HG03439 (cell line): ENCODE data around the gene ATP5F1A.

Experiments used
- ATAC-seq: cut with Tn5 transposase; IDR thresholded peaks from one replicate; pipeline ENCODE4 v1.9.1; 2021; ENCODE audit warnings: mild to moderate bottlenecking, moderate library complexity; ENCODE audit not compliant: unreplicated experiment

The ATP5F1A gene

DNA sequence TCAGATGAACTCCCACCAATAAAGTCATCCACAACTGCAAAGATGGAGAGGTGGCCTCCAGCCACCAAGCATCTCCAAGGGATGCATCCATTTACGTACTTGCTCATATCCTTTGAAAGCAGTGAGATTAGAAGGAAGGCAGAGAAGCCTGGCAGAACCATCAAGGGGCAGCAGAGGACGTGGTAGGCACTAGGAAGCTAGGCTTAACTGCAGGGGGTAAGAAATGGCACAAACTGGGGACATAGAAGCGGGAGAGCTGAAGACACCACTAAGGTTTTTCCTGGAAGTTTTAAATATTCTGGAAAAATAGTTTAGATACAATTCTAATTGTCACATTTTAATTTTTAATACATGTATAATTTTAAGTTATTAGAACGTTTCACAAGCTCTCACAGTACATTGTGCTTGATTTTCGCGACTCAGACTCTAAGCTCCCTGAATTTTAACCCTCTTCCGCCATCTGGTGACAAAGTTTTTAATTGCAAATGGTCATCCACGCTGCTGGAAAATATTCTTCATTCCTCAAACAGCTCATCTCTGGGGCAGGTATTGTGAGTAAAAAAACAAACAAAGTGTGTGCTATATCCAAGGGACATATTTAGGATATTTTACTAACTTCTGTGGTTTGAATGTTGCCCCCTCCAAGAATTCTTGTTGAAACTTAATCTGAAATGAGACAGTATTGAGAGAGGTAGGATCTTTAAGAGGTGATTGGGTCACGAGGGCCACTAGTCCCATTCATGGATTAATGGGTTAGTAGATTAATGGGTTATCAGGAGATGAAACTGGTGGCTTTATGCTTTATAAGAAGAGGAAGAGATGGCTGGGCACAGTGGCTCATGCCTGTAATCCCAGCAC lies 24.4 kb downstream of the ATP5F1A start:
- no peak for ATAC-seq

GRCh38 chr18:46072959-46073358 lies 25.1 kb downstream of the ATP5F1A start:
- ATAC-seq, result no peak

DNA sequence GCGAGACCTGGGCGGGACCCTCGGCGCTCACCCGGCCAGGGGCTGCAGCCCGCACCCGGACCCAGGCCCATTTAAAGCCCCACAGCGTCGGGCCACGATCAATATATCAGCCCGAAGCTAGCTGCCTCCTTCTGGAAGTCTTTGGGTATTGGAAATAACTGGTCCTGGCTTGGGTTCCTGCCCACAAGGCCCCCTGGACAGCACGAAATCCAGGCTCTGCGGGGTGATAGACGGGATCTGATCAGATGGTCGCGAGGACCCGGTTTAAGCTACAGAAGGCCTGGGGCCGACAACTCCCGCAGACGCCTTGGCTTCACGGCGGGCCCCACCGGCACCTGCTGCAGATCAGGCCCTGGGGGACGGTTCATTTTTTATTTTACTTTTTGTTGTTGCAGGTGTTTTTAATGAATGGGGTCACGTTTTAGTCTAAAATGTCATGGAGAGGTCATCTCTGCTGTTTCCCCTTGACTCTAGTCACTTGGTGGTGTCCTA lies 25.7 kb downstream of the ATP5F1A start:
- no peak for ATAC-seq

- no peak for ATAC-seq
These were observed 26.3 kb downstream of the ATP5F1A start, which contains the start of gene PSTPIP2 for GRCh38 chr18:46071653-46072375. TSS of gene PSTPIP2 (minus strand) at chr18:46072260. CDS start at chr18:46072188, 72 bp downstream.

DNA sequence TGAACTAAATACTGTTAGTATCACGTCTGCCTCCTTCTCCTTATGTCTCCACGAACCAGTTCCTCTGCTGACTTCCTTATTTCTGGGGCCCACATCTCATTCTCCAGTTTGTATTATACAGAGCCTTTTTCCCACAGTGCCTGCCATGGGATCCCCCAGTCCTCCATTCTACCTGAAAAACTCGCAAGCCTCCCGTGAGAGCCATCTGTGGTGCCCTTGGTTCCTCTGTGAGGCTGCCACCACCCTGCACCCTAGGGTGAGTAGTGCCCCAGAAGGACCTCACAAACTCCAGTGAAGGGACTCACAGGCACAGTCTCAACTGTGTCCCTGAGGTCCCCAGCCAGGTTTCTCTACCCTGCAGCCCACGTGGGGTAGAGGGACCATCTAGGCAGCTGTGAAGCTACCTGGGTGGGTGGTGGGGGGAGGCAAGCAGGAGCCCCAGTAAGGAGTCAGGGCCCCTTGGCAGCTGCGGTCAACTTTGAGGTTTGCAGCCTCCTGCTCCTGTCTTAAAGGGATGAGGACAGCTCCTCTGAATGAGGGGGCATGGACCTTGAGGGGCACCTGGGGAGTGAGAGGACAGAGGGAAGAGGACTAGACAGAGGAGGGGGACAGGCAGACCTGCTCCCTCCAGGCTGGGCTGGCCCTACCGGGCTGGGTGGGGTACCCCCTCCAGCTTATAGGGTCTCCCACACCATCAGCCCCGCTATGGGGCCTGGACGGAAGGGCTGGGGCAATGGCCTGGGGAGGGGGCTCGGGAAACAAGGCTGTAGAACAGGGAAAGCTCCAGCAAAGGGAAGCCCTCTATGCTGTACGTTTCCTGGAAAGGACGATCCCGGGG lies 27.1 kb downstream of the ATP5F1A start:
- no peak for ATAC-seq

- no peak for ATAC-seq
These were observed 27.9 kb downstream of the ATP5F1A start for GRCh38 chr18:46070232-46070631.

DNA sequence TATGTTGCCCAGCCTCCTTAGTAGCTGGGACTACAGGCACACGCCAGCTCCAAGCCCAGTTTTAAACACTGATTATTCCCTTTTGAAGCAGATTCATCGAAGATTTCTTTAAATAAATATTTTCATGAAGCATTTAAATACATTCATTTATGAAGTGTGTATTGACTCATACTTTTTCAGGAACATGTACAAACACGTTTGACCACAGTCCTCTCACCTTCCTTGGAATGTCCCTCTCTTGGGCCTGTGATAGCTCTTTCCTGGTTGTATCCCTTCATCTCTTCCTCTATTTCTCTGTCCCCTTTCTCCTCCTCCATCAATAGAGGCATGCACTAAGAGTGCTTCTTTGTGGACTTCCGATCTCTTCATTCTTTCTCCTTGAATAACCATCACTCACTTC lies 28.6 kb downstream of the ATP5F1A start:
- no peak for ATAC-seq

- ATAC-seq, result no peak
These were observed 29.3 kb downstream of the ATP5F1A start for GRCh38 chr18:46068763-46069162.

DNA sequence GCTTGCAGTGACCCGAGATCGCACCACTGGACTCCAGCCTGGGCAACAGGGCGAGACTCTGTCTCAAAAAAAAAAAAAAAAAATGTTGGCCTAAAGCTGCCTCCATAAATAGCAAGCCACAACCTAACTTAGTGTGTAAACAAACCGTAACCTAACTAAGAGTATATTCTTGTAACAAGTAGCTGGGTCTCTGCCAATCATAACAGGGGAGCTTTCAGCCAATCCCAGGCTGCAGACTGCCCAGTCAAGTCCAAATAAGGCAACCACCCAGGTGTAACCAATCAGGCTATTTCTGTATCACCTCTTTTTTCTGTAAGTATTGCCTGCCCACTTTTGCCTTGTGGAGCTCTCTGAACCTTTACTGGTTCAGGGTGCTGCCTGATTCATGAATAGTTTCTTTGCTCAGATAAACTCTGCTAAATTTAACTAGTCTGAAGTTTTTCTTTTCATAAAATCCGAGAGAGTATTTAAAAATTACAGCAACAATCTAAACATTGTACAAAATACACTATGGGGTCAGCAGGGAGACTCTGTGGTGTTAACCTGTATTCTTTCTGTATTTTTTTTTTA lies 30.6 kb downstream of the ATP5F1A start:
- no peak for ATAC-seq

GRCh38 chr18:46062781-46063180 lies 35.3 kb downstream of the ATP5F1A start:
- ATAC-seq, result no peak

- ATAC-seq, result no peak
These were observed 36.3 kb downstream of the ATP5F1A start for GRCh38 chr18:46061796-46062195.

DNA sequence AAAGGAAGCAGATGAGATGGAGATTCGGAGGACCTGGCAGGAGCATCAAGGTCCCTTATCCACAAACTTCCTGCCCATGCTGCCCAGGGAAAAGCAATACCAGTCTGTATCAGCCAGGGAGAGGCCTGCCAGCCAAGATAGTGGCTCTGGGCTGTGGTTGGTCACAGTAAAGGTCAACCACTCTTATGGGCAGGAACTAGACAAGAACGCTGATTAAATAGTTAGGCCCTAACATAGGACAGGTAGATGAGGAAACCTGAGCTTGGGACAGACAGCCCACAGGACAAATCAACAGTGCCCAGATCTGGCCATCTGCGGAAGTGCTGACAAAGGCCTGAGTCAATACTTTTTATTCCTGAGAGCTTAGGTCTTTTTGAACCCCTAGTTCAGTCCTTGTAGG lies 36.7 kb downstream of the ATP5F1A start:
- no peak for ATAC-seq

DNA sequence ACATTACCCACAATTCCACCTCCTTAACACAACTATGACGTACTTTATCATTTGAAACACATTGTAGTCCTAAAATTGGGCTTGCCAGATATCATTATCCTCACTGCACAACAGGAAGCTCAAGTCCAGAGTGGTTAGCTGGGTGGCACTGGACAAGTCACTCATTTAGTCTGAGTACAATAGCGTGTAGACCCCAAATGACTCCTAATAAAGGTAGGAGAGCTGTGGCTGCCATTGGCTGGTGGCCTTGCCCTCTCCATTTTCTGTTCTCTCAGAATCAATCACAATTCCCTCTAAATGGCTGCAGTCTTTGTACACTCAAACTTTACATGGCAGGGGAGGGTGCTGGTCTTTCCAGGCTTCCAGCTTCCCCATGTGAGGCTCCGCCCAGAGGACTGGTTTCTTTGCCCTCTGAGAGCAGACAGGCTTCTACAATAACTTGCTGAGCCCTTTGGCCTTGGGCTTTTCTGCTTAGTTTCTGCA lies 37.7 kb downstream of the ATP5F1A start:
- ATAC-seq, result no peak

DNA sequence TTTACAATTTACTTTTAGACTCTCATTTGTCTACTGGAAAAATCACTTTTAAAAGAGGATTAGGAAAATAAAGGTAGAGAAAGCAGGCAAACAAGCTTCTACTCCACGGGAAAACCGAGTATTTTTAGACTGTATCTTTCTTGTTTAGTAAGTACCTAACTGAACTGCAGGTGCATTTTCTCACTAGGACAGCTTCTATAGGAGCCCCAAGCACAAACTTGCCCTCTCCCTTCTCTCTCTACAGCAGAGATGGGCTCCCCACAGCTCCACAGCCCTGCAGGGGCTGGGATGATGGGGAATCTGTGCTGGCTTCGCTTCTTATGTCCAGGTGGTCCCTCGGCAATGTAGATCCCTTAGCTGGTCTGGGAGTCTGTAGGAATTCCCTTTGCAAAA lies 42.3 kb downstream of the ATP5F1A start:
- no peak for ATAC-seq

GRCh38 chr18:46054956-46055837 lies 42.9 kb downstream of the ATP5F1A start:
- no peak for ATAC-seq

GRCh38 chr18:46053368-46054095 lies 44.6 kb downstream of the ATP5F1A start:
- no peak for ATAC-seq

- ATAC-seq, result no peak
These were observed 46.2 kb downstream of the ATP5F1A start for GRCh38 chr18:46051731-46052461.

DNA sequence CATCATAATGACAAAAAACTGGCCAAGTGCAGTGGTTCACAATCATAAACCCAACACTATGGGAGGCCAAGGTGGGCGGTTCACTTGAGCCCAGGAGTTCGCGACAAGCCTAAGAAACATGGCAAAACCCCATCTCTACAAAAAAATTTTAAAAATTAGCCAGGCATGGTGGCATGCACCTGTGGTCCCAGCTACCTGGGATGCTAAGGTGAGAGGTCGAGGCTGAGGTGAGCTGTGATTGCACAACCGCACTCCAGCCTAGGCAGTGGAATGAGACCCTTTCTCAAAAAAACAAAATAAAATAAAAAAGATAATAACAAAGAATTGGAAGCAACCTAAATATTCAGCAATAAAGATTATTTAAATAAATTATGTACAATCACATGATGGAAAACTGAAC lies 47.8 kb downstream of the ATP5F1A start:
- ATAC-seq, result no peak
